ENCODE measurements around the gene HOXB5. TPM values are rescaled to one million over a fixed set of nuclear protein-coding genes. Genes with fewer than 3 reads are reported as not detected.
A peak's percentile ranks its signal among the peaks of the same experiment; 100 is the strongest.

The HOXB5 gene
- total RNA-seq, 2 experiments from 2014 or later, result not detected

DNA sequence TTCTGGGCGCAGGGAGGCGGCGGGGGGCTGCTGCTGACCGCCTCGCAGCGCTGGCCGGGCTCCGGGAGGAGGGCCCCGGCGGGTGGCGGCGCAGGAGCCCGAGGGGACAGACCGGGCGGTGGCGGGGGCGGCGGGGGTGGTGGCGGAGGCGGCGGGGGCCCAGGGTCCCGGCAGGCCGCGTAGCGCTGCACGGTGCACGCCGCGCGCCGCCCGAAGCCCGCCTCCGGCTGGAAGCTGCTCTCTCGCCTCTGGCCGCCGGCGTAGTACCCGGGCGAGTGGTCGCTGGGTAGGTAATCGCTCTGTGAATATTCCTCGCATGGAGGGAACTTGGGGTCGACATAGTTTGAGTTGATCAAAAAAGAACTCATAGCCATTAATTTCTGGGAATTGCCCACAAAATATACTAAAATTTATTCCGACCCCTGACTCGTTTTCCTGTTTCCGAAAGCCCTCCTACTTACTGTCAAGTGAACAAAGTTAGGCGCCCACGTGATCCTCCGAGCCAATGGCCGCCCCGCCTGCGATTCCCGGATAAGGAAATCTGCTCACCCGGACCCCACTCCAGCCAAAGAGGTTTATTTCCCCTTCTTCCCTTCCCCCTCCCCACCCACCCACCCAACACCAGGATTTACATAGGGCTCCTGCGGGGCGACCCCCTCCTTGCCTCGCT, 15.5 kb downstream of the HOXB5 start, which contains the start of gene HOXB4:
Gene HOXB4 (minus strand): TSS at position 405 of the 670 bp plus-strand sequence. CDS start 31 bp downstream, at position 374.
- Mint-ChIP-seq H3K36me3 (ENCODE audit: low read depth) (no peaks in the 10 kb centered on the region), H3K9me3 (no peaks in the 10 kb centered on the region), H3K27me3 (peaks cover 81% of the 10 kb centered on the region), H3K4me3 (peak within 1 kb of the TSS; percentile 92), H3K27ac (no peak within 1 kb of the TSS), H3K4me1 (ENCODE audit: low read depth) (peaks cover 58% of the 10 kb centered on the region)
- peaks cover 61% of the 10 kb centered on the region for H3K4me1 ChIP-seq (ENCODE audit: insufficient read depth, low read length)
- TF ChIP-seq CTCF (IDR thresholded peaks at IDR 0.05), result no peak
- peak in 13 of 14 experiments; percentile 31 to 84 (median 48) for DNase-seq
- CTCF ChIA-PET, result no interaction called here
- peak within 1 kb of the TSS; percentile 84 for H3K4me3 ChIP-seq (ENCODE audit: low read length)
- H3K36me3 ChIP-seq (ENCODE audit: insufficient read depth, low read length), result no peaks in the 10 kb centered on the region
- peak; percentile 72 for ATAC-seq (ENCODE audit: poor library complexity)
- H3K27me3 ChIP-seq (ENCODE audit: control insufficient read depth in 1 of 2, insufficient read depth in 2 of 2, low read length in 2 of 2), result peaks cover 42 to 45% of the 10 kb centered on the region in 2 experiments
- POLR2A ChIA-PET, result no interaction called here
- H3K27ac ChIP-seq (ENCODE audit: low read depth in 1 of 2, low read length in 2 of 2), result peak within 1 kb of the TSS in 1 of 2 donors; percentile 36
- H3K9me3 ChIP-seq (ENCODE audit: control insufficient read depth in 1 of 2, insufficient read depth in 1 of 2, low read length in 2 of 2), result peaks cover 0 to 3% of the 10 kb centered on the region in 2 experiments
- intact Hi-C loops (cut with DNase I, micrococcal nuclease), result no loop called here

- H3K36me3 Mint-ChIP-seq (ENCODE audit: low read depth), result no peaks in the 10 kb centered on the region
- ChIA-PET CTCF (no interaction called here), POLR2A (no interaction called here)
- H3K4me1 Mint-ChIP-seq (ENCODE audit: low read depth), result peaks cover 51% of the 10 kb centered on the region
- H3K4me3 Mint-ChIP-seq, result peak overlapping the region; percentile 79
- no peaks in the 10 kb centered on the region for H3K36me3 ChIP-seq (ENCODE audit: insufficient read depth, low read length)
- H3K4me1 ChIP-seq (ENCODE audit: insufficient read depth, low read length), result peaks cover 57% of the 10 kb centered on the region
- H3K9me3 ChIP-seq (ENCODE audit: control insufficient read depth in 1 of 2, insufficient read depth in 1 of 2, low read length in 2 of 2), result peaks cover 0 to 3% of the 10 kb centered on the region in 2 experiments
- peaks cover 76% of the 10 kb centered on the region for H3K27me3 Mint-ChIP-seq
- no peak overlapping the region for H3K27ac Mint-ChIP-seq
- H3K9me3 Mint-ChIP-seq, result no peaks in the 10 kb centered on the region
- peaks cover 36 to 38% of the 10 kb centered on the region in 2 experiments for H3K27me3 ChIP-seq (ENCODE audit: control insufficient read depth in 1 of 2, insufficient read depth in 2 of 2, low read length in 2 of 2)
- ATAC-seq (ENCODE audit: poor library complexity) (peak; percentile 23), DNase-seq (peak in 3 of 14 experiments; percentile 22 to 59 (median 50))
- intact Hi-C loops (cut with DNase I, micrococcal nuclease), result no loop called here
- peak overlapping the region; percentile 84 for H3K4me3 ChIP-seq (ENCODE audit: low read length)
- no peak for TF ChIP-seq CTCF (IDR thresholded peaks at IDR 0.05)
- no peak overlapping the region for H3K27ac ChIP-seq (ENCODE audit: low read depth in 1 of 2, low read length in 2 of 2)
These were observed 16.1 kb downstream of the HOXB5 start for GRCh38 chr17:48577330-48577945.

DNA sequence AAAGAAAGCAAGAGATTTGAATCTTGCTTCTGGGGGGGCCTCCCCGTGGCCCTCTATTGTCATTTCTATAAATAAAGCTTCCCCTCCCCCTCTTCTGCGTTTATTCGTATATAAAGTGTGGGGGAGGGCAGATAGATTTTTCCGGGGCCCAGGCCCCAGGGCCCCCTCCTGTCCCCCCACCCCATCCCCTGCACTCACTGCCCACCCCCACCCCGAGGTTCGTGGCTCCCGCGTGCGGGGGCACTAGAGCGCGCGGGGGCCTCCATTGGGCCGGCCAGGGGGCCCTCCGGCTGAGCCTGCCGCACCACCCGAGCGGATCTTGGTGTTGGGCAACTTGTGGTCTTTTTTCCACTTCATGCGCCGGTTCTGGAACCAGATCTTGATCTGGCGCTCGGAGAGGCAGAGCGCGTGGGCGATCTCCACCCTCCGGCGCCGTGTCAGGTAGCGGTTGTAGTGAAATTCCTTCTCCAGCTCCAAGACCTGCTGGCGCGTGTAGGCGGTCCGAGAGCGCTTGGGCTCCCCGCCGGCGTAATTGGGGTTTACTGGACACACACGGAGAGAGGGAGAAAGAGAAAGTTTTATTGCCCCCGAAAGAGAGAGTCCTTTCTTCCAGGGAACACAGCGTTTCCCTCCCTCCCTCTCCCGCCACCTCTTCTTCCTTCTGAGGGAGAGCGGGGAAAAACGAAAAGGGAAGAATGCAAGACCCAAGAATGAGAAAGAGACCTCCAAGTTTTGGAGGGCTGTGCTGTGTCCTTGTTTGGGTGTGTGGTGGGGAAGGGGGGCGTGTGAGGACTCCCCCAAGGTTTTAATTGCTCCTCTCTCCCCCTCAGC, 16.9 kb downstream of the HOXB5 start:
- CTCF ChIA-PET, result no interaction called here
- peak in 1 of 14 experiments; percentile 20 for DNase-seq
- peaks cover 74% of the 10 kb centered on the region for H3K27me3 Mint-ChIP-seq
- POLR2A ChIA-PET, result no interaction called here
- intact Hi-C loops (cut with DNase I, micrococcal nuclease), result no loop called here
- Histone ChIP-seq H3K9me3 (ENCODE audit: control insufficient read depth in 1 of 2, insufficient read depth in 1 of 2, low read length in 2 of 2) (peaks cover 0 to 3% of the 10 kb centered on the region in 2 experiments), H3K4me3 (ENCODE audit: low read length) (peak overlapping the region; percentile 84), H3K4me1 (ENCODE audit: insufficient read depth, low read length) (peaks cover 50% of the 10 kb centered on the region), H3K27me3 (ENCODE audit: control insufficient read depth in 1 of 2, insufficient read depth in 2 of 2, low read length in 2 of 2) (peaks cover 31 to 32% of the 10 kb centered on the region in 2 experiments), H3K36me3 (ENCODE audit: insufficient read depth, low read length) (no peaks in the 10 kb centered on the region), H3K27ac (ENCODE audit: low read depth in 1 of 2, low read length in 2 of 2) (no peak overlapping the region)
- no peaks in the 10 kb centered on the region for H3K9me3 Mint-ChIP-seq
- peaks cover 48% of the 10 kb centered on the region for H3K4me1 Mint-ChIP-seq (ENCODE audit: low read depth)
- no peak overlapping the region for H3K27ac Mint-ChIP-seq
- H3K36me3 Mint-ChIP-seq (ENCODE audit: low read depth), result no peaks in the 10 kb centered on the region
- ATAC-seq (ENCODE audit: poor library complexity), result no peak
- H3K4me3 Mint-ChIP-seq, result peak overlapping the region; percentile 79
- no peak for TF ChIP-seq CTCF (IDR thresholded peaks at IDR 0.05)

Measured in CD4-positive, alpha-beta T cell (primary cell).